Endothelial cell of umbilical vein (primary cell): Measurements from ENCODE around the gene SMARCD3. TPM values are rescaled to one million over a fixed set of nuclear protein-coding genes. Genes with fewer than 3 reads are reported as not detected.

Experiments used
- BruUV-seq: library from RNA; stranded (reverse); fragments of 400-500 nt; replicated peaks from 2 replicates; lab custom pipeline; 2021; lab: Mats Ljungman, UMichigan
- CTCF ChIA-PET: fragments of 300-600, 350-600 bp; sonication (Branson Sonifier 250); formaldehyde crosslinking; loops from one replicate; lab custom pipeline; 2021; ENCODE audit warnings: antibody characterized with exemption, inconsistent platforms; lab: Charles Lee
- POLR2A ChIA-PET: fragments of 300-600, 350-600 bp; sonication (Branson Sonifier 250); formaldehyde crosslinking; loops from one replicate; lab custom pipeline; 2021; ENCODE audit warnings: antibody characterized with exemption, inconsistent platforms; lab: Charles Lee
- DNase-seq: peaks from one replicate; pipeline ENCODE4 v3.0.0-alpha.2; 2011; ENCODE audit warnings: low read depth, low spot score
- FAIRE-seq: peaks from 2 replicates; lab custom pipeline; 2011; peaks lifted over from hg19 to GRCh38; lab: Jason Lieb, UNC
- H2AFZ ChIP-seq: 2 replicates; pipeline ENCODE4 v1.6.0; 2012; ENCODE audit warnings: low read depth, low read length, control low read depth, inconsistent platforms
- H3K27ac ChIP-seq: 2 replicates; pipeline ENCODE4 v1.5.1; 2011; ENCODE audit warnings: low read depth, mild to moderate bottlenecking, control low read depth, low read length, moderate library complexity; ENCODE audit not compliant: insufficient read depth
- H3K27me3 ChIP-seq, 2 experiments: 2 replicates each; pipeline versions ENCODE4 v1.6.0 to v1.6.1; 2011; ENCODE audit warnings: low read length in 2 of 2, mixed read lengths in 1 of 2; ENCODE audit not compliant: control insufficient read depth in 2 of 2, insufficient read depth in 2 of 2
- H3K36me3 ChIP-seq, 2 experiments: 2 replicates in 1 of 2; 3 replicates in 1 of 2; pipeline ENCODE4 v1.5.1; 2011; ENCODE audit warnings: low read length in 2 of 2, mild to moderate bottlenecking in 1 of 2, moderate library complexity in 1 of 2; ENCODE audit not compliant: control insufficient read depth in 2 of 2, insufficient read depth in 2 of 2; ENCODE audit errors: extremely low read depth in 1 of 2
- H3K4me1 ChIP-seq: 3 replicates; pipeline ENCODE4 v1.5.1; 2011; ENCODE audit warnings: mild to moderate bottlenecking, low read length; ENCODE audit not compliant: control insufficient read depth, insufficient read depth; ENCODE audit errors: extremely low read depth
- H3K4me2 ChIP-seq: 2 replicates; pipeline ENCODE4 v1.6.1; 2011; ENCODE audit warnings: low read length, control low read depth, mixed read lengths; ENCODE audit not compliant: insufficient read depth
- H3K4me3 ChIP-seq, 3 experiments: fragments of 200-600 bp in 1 of 3; sonication (generic), shearing (Covaris generic) in 1 of 3; replicated peaks in 1 of 3; 2 replicates each; pipeline ENCODE4 v1.5.1; 2011 to 2016; ENCODE audit warnings: control low read depth in 3 of 3, low read length in 3 of 3, mild to moderate bottlenecking in 2 of 3, inconsistent platforms in 1 of 3, low read depth in 1 of 3, moderate library complexity in 1 of 3; ENCODE audit not compliant: insufficient read depth in 1 of 3
- H3K79me2 ChIP-seq: 2 replicates; pipeline ENCODE4 v1.6.0; 2012; ENCODE audit warnings: low read length, inconsistent platforms; ENCODE audit not compliant: control insufficient read depth, insufficient read depth
- H3K9ac ChIP-seq: replicated peaks from 2 replicates; pipeline ENCODE3; 2011; ENCODE audit warnings: low read length, control low read depth; ENCODE audit not compliant: insufficient read depth; ENCODE audit errors: extremely low read depth
- H3K9me1 ChIP-seq: replicated peaks from 3 replicates; pipeline ENCODE4 v1.6.0; 2011; ENCODE audit warnings: mild to moderate bottlenecking, low read length; ENCODE audit not compliant: control insufficient read depth, insufficient read depth; ENCODE audit errors: extremely low read depth
- H3K9me3 ChIP-seq: replicated peaks from 2 replicates; pipeline ENCODE4 v1.5.1; 2012; ENCODE audit warnings: low read length, inconsistent platforms; ENCODE audit not compliant: control insufficient read depth, insufficient read depth
- H4K20me1 ChIP-seq: replicated peaks from 2 replicates; pipeline ENCODE3; 2011; ENCODE audit warnings: mild to moderate bottlenecking, low read length; ENCODE audit not compliant: control insufficient read depth, insufficient read depth; ENCODE audit errors: extremely low read depth
- EZH2 ChIP-seq: IDR thresholded peaks from 2 replicates; pipeline ENCODE4 v1.6.1; 2012; ENCODE audit warnings: borderline replicate concordance, low read depth, mild to moderate bottlenecking, moderate library complexity, low read length, inconsistent platforms; ENCODE audit not compliant: severe bottlenecking
- FOS ChIP-seq: IDR thresholded peaks from 2 replicates; pipeline ENCODE4 v1.6.1; 2011; ENCODE audit warnings: mild to moderate bottlenecking, low read length, moderate library complexity, borderline replicate concordance; ENCODE audit not compliant: insufficient read depth
- GATA2 ChIP-seq: IDR thresholded peaks from 2 replicates; pipeline ENCODE4 v1.7.0; 2011; ENCODE audit warnings: low read depth, mild to moderate bottlenecking, moderate library complexity, mixed read lengths, low read length; ENCODE audit not compliant: insufficient read length, insufficient read depth
- JUN ChIP-seq: IDR thresholded peaks from 2 replicates; pipeline ENCODE4 v1.6.1; 2011; ENCODE audit warnings: borderline replicate concordance, low read depth; ENCODE audit not compliant: insufficient read length, insufficient read depth
- MYC ChIP-seq: IDR thresholded peaks from one replicate; pipeline ENCODE4 v1.6.1; 2011; ENCODE audit warnings: mild to moderate bottlenecking, low read depth, low read length
- POLR2A ChIP-seq: IDR thresholded peaks from 2 replicates; pipeline ENCODE4 v1.6.1; 2012; ENCODE audit warnings: low read depth, mild to moderate bottlenecking, control low read depth, low read length
- POLR2AphosphoS5 ChIP-seq: IDR thresholded peaks from 2 replicates; pipeline ENCODE4 v1.6.1; 2012; ENCODE audit warnings: low read depth, mild to moderate bottlenecking, control low read depth, low read length, moderate library complexity; ENCODE audit not compliant: insufficient read depth
- dilution Hi-C: fragments of 300-500 bp; cut with MboI; formaldehyde crosslinking; loops from one replicate; pipeline ENCODE4 v1.15.0; 2019; ENCODE audit warnings: low sequenced_read_pairs; ENCODE audit not compliant: extremely low pct_ligation_motif_present
- intact Hi-C: fragments of 100-400 bp; cut with micrococcal nuclease; formaldehyde crosslinking; loops from one replicate; pipeline ENCODE4 v1.10.0; 2022
- polyA plus RNA-seq, 4 experiments: library from polyadenylated mRNA; depleted of rRNA in 3 of 4; stranded (reverse) in 3 of 4; unstranded in 1 of 4; fragments of >200 nt; gene quantifications; 2 replicates each; pipeline versions ENCODE4 v1.2.1 to v1.2.3, GENCODE V29; 2011 to 2012; ENCODE audit warnings: missing spikeins in 1 of 4
- total RNA-seq: library from RNA; stranded (reverse); gene quantifications from 2 replicates; pipeline ENCODE4 v1.2.3, GENCODE V29; 2021
- TF ChIP-seq, protein P1 (sequence below): IDR thresholded peaks from 2 replicates; pipeline ENCODE4 v1.6.1; 2011; ENCODE audit not compliant: insufficient read depth, insufficient read length
- TF ChIP-seq, protein P2 (sequence below), 2 donors: IDR thresholded peaks; 1 replicate in 1 of 2; 2 replicates in 1 of 2; pipeline ENCODE4 v1.5.1; 2011; ENCODE audit warnings: low read length in 2 of 2, mild to moderate bottlenecking in 2 of 2, moderate library complexity in 2 of 2, control low read depth in 1 of 2, inconsistent platforms in 1 of 2, low read depth in 1 of 2; ENCODE audit not compliant: insufficient read depth in 1 of 2; ENCODE audit errors: extremely low read depth in 1 of 2

Gene SMARCD3
- total and polyA plus RNA-seq, 2 donors (not counting 3 experiments of a cell fraction or from before 2014, with no cell fraction given), result 6.1 to 8.5 TPM

DNA sequence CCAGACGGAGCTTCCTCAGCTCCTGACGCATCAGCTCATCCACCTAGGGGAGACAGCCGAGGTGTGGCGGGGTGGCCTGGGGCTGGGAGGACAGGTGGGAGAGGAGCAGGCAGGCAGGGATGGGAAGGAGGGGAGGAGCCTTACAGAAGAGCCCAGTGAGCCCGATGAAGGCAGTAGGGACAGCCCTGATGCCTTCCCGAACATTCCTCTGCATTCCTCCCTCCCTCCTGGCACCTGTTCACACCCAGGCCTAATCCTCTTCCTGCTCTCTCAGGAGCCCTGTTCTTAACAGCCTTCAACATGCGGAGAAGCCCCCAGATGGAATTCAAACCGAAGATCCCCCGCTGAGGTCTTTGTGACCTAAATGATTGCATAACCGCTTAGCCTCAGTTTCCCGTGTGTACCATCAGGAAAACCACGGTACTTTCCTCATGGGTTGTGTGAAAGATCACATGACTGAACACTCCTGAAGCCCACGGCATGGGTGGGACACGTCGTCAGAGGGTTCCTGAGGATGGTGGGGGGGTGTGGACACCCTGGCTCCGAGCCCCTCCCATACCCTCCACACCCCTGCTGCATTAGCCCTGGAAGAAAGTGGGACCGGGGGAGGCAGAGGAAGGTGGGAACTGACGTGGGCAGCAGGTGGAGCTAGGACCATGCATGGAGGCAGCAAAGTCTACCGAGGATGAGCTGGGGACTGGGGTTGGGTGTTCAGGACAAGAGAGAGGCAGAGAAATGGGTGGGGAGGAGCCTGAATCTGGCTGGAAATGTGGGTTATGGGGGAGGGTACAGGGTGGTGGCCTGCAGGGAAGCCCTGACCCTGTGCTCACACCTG is 52.7 kb downstream of the SMARCD3 start:
- H2AFZ ChIP-seq, result no peak overlapping the region
- dilution Hi-C loops, result no loop called here
- H3K9me1 ChIP-seq, result no peaks in the 10 kb centered on the region
- no peaks in the 10 kb centered on the region for H3K79me2 ChIP-seq
- no peak for FAIRE-seq
- H3K4me2 ChIP-seq, result no peak overlapping the region
- intact Hi-C loops, result no loop called here
- H4K20me1 ChIP-seq, result no peaks in the 10 kb centered on the region
- DNase-seq, result no peak
- ChIA-PET POLR2A (no interaction called here), CTCF (no interaction called here)
- H3K4me3 ChIP-seq, result no peak overlapping the region
- no peak overlapping the region for H3K27ac ChIP-seq
- H3K36me3 ChIP-seq, result no peaks in the 10 kb centered on the region
- no peak for TF ChIP-seq POLR2AphosphoS5
- no peak for TF ChIP-seq POLR2A
- TF ChIP-seq FOS, result no peak
- no peak for TF ChIP-seq MYC
- no peak for TF ChIP-seq EZH2
- no peak for TF ChIP-seq GATA2
- no peak for TF ChIP-seq JUN
- TF ChIP-seq, protein P1, sequence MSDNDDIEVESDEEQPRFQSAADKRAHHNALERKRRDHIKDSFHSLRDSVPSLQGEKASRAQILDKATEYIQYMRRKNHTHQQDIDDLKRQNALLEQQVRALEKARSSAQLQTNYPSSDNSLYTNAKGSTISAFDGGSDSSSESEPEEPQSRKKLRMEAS, result no peak
- TF ChIP-seq, protein P2, sequence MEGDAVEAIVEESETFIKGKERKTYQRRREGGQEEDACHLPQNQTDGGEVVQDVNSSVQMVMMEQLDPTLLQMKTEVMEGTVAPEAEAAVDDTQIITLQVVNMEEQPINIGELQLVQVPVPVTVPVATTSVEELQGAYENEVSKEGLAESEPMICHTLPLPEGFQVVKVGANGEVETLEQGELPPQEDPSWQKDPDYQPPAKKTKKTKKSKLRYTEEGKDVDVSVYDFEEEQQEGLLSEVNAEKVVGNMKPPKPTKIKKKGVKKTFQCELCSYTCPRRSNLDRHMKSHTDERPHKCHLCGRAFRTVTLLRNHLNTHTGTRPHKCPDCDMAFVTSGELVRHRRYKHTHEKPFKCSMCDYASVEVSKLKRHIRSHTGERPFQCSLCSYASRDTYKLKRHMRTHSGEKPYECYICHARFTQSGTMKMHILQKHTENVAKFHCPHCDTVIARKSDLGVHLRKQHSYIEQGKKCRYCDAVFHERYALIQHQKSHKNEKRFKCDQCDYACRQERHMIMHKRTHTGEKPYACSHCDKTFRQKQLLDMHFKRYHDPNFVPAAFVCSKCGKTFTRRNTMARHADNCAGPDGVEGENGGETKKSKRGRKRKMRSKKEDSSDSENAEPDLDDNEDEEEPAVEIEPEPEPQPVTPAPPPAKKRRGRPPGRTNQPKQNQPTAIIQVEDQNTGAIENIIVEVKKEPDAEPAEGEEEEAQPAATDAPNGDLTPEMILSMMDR (IDR thresholded peaks at IDR 0.05; ENCODE audit: extremely low read depth in 1 of 2, insufficient read depth in 1 of 2, low read depth in 1 of 2, low read length in 2 of 2), result no peak
- no peak overlapping the region for H3K9ac ChIP-seq
- H3K27me3 ChIP-seq, result peaks cover 5 to 6% of the 10 kb centered on the region in 2 experiments
- H3K4me1 ChIP-seq, result no peaks in the 10 kb centered on the region
- no peaks in the 10 kb centered on the region for H3K9me3 ChIP-seq
- no TSS peak for BruUV-seq
